ENCODE data around the gene NLRP2B.
"Not testable (repeated sequence)": the region's sequence is repeated elsewhere in the genome, so short reads cannot be mapped to it uniquely, and the experiment has no call there.

Gene NLRP2B

GRCh38 chrX:57680160-57680559 is at the start of gene NLRP2B:
TSS of gene NLRP2B (minus strand) at chrX:57680260.
- FAIRE-seq = no peak

- not testable (repeated sequence) for FAIRE-seq
These were observed 45.9 kb upstream of the NLRP2B start for GRCh38 chrX:57725995-57726394.

GRCh38 chrX:57681341-57681740 is 1.3 kb upstream of the NLRP2B start:
- FAIRE-seq = no peak

- no peak for FAIRE-seq
These were observed 1.2 kb downstream of the NLRP2B start for GRCh38 chrX:57678686-57679428.

- no peak for FAIRE-seq
These were observed 2.8 kb downstream of the NLRP2B start for GRCh38 chrX:57677132-57677858.

DNA sequence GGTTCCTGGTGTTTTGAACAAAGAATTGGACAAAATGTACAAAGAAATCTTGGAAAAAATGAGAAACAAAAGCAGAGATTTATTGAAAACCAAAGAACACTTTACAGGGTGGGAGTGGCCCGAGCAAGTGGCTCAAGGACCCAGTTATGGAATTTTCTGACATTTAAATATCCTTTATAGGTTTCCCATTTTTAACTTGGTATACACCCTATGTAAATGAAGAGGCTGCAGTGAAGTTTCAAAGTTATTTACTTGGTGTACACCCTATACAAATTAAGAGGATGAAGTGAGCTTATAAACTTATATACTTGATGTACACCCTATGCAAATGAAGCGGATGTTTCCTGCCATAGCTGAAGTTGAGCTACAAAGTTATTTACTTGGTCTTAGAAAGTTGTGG is 4.7 kb downstream of the NLRP2B start:
- no peak for FAIRE-seq

GRCh38 chrX:57674861-57675260 is 5.2 kb downstream of the NLRP2B start:
- FAIRE-seq = no peak

- no peak for FAIRE-seq
These were observed 10.1 kb downstream of the NLRP2B start for GRCh38 chrX:57669961-57670360.

DNA sequence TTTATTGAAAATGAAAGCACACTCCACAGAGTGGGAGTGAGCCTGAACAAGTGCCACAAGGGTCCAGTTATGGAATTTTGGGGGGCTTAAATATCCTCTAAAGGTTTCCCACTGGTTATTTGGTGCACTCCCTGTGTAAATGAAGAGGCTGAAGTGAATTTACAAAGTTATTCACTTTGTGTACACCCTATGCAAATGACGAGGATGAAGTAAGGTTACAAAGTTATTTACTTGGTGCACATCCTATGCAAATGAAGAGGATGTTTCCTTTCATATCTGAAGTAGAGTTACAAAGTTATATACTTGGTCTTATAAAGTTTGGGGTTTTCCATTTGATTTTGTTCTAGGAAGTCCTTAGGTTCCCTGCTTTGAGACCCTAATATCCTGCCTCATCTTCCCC is 13.1 kb downstream of the NLRP2B start:
- no peak for FAIRE-seq

DNA sequence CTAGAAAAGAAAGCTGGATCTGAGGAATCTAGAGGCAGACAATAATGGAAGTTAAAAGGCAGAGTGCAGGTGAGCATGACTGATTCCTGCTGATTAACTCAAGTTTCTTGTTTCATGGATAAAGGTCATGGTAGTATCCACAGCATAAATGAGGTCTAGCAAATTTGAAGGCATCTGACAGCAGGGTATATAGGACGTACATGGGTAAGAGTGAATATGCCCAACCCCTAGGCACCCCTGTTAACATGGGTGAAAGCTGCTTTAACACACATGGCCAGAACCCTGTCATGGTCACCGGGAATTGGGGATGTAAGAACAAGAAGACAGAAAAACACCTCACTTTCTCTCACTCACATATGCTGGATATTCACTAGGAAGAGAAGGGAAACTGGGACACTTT is 25.0 kb downstream of the NLRP2B start:
- FAIRE-seq = no peak

DNA sequence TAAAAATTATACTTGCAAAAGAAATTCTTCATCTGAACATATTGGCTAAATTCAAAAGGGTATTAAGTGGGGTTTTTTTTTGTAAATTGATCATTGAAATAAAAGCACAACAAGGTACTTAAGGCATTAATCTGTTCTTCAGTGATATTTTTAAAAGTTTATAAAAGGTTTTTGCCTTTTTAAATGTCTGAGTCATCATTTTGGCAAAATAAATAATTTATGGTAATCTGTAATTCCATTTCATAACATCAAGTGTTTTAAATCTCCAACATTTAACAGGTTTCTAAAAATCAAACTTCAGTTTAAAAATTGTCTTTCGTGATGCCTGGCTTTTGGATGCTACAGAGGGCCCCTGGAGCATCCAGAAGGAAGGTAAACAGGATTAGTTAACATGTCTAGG is 27.4 kb downstream of the NLRP2B start:
- no peak for FAIRE-seq

GRCh38 chrX:57651169-57651919 is 28.7 kb downstream of the NLRP2B start:
- no peak for FAIRE-seq

DNA sequence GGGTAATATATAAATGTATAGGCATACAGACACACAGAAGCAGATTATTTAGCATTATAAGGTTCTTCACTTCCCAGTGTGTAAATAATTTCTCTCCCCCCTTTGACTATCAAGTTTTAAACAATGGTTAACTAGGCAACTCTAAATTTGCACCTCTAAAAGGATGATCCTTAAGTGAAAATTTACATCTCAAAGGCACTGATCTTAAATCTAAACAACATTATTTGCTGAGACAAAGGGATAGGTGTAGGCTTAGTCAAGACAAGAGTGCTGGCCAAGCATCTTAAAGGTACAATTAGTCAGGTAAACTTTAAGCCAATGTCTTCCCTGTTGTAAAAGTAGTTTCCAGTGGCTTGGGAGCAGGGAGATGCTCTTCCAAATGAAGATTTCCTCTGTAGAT is 33.0 kb downstream of the NLRP2B start:
- FAIRE-seq = no peak

DNA sequence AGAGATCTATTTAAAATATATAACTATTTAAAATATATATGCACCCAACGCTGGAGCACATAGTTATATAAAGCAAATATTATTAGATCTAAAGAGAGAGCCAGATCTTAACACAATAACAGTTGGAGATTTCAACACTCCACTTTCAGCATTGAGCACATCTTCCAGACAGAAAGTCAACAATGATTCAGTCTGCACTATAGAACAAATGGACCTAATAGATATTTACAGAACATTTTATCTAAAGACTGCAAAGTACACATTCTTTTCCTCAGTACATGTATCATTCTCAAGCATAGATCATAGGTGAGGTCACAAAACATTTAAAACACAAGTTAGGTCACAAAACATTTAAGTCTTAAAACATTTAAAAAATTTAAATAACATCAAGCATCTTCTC is 36.4 kb downstream of the NLRP2B start:
- peak; percentile 58 for FAIRE-seq

- FAIRE-seq = no peak
These were observed 38.7 kb downstream of the NLRP2B start for GRCh38 chrX:57641338-57641737.

DNA sequence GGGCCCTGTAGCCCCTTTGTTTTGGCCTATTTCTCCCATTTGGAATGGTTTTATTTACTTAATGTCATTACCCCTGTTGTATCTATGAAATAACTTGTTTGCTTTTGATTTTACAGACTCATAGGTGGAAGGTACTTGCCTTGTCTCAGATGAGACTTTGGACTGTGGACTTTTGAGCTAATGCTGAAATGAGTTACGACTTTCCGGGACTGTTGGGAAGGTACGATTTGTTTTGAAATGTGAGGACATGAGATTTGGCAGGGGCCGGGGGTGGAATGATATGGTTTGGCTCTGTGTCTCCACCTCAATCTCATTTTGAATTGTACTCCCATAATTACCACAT is 39.4 kb downstream of the NLRP2B start:
- no peak for FAIRE-seq

DNA sequence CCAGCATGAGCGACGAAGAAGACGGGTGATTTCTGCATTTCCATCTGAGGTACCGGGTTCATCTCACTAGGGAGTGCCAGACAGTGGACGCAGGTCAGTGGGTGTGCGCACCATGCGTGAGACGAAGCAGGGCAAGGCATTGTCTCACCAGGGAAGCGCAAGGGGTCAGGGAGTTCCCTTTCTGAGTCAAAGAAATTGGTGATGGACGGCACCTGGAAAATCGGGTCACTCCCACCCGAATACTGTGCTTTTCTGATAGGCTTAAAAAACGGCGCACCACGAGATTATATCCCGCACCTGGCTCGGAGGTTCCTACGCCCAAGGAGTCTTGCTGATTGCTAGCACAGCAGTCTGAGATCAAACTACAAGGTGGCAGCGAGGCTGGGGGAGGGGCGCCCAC is 50.6 kb downstream of the NLRP2B start:
- not testable (repeated sequence) for FAIRE-seq
